Trophoblast cell (in vitro differentiated cells and primary cell): ENCODE data around the gene KRTAP19-5.
"Not testable (repeated sequence)": the region's sequence is repeated elsewhere in the genome, so short reads cannot be mapped to it uniquely, and the experiment has no call there.

Experiments used
- DNase-seq, 2 donors: peaks; one replicate each; pipeline ENCODE4 v3.0.0-alpha.2; 2016
- H2AFZ ChIP-seq: 2 replicates; pipeline ENCODE4 v1.6.1; 2013; ENCODE audit warnings: low read length, moderate library complexity, mild to moderate bottlenecking; ENCODE audit not compliant: insufficient read depth, poor library complexity
- H2AK5ac ChIP-seq: 2 replicates; pipeline ENCODE4 v1.6.1; 2013; ENCODE audit warnings: mild to moderate bottlenecking, low read length
- H2BK120ac ChIP-seq: 2 replicates; pipeline ENCODE4 v1.6.1; 2013; ENCODE audit warnings: low read length, mild to moderate bottlenecking, moderate library complexity; ENCODE audit not compliant: insufficient read depth, poor library complexity
- H2BK12ac ChIP-seq: 2 replicates; pipeline ENCODE4 v1.6.1; 2013; ENCODE audit warnings: mild to moderate bottlenecking, low read length, moderate library complexity
- H2BK5ac ChIP-seq: 2 replicates; pipeline ENCODE4 v1.6.1; 2013; ENCODE audit warnings: low read length, low read depth, moderate library complexity, mild to moderate bottlenecking; ENCODE audit not compliant: poor library complexity
- H3K14ac ChIP-seq: 2 replicates; pipeline ENCODE4 v1.6.1; 2013; ENCODE audit warnings: mild to moderate bottlenecking, low read length
- H3K18ac ChIP-seq: 2 replicates; pipeline ENCODE4 v1.6.1; 2013; ENCODE audit warnings: mild to moderate bottlenecking, low read length
- H3K23ac ChIP-seq: 2 replicates; pipeline ENCODE4 v1.6.1; 2013; ENCODE audit warnings: low read length
- H3K27ac ChIP-seq: 2 replicates; pipeline ENCODE4 v1.5.1; 2013; ENCODE audit warnings: low read depth, mild to moderate bottlenecking, inconsistent platforms, low read length, moderate library complexity
- H3K27me3 ChIP-seq: 2 replicates; pipeline ENCODE4 v1.6.1; 2013; ENCODE audit warnings: inconsistent platforms, mild to moderate bottlenecking, low read length, moderate library complexity; ENCODE audit not compliant: insufficient read depth
- H3K36me3 ChIP-seq, 2 experiments: 1 replicate in 1 of 2; 2 replicates in 1 of 2; pipeline ENCODE4 v1.6.1; 2013; ENCODE audit warnings: low read length in 2 of 2, mild to moderate bottlenecking in 2 of 2, moderate library complexity in 1 of 2; ENCODE audit not compliant: insufficient read depth in 2 of 2, control insufficient read depth in 1 of 2
- H3K4ac ChIP-seq: 2 replicates; pipeline ENCODE4 v1.6.1; 2013; ENCODE audit warnings: low read depth, mild to moderate bottlenecking, low read length, moderate library complexity
- H3K4me1 ChIP-seq, 2 experiments: 1 replicate in 1 of 2; 2 replicates in 1 of 2; pipeline ENCODE4 v1.6.1; 2013; ENCODE audit warnings: low read length in 2 of 2, mild to moderate bottlenecking in 2 of 2, moderate library complexity in 1 of 2; ENCODE audit not compliant: insufficient read depth in 2 of 2, control insufficient read depth in 1 of 2
- H3K4me2 ChIP-seq: 2 replicates; pipeline ENCODE4 v1.6.1; 2013; ENCODE audit warnings: inconsistent platforms, mild to moderate bottlenecking, low read length, moderate library complexity
- H3K4me3 ChIP-seq: 2 replicates; pipeline ENCODE4 v1.5.1; 2013; ENCODE audit warnings: mild to moderate bottlenecking, low read depth, low read length, inconsistent platforms
- H3K79me1 ChIP-seq: one replicate; pipeline ENCODE4 v1.6.1; 2013; ENCODE audit warnings: low read length
- H3K79me2 ChIP-seq: 2 replicates; pipeline ENCODE4 v1.6.1; 2013; ENCODE audit warnings: low read length, mild to moderate bottlenecking; ENCODE audit not compliant: control insufficient read depth, insufficient read depth, poor library complexity
- H3K9ac ChIP-seq: 2 replicates; pipeline ENCODE4 v1.6.1; 2013; ENCODE audit warnings: mild to moderate bottlenecking, low read length
- H3K9me3 ChIP-seq: 2 replicates; pipeline ENCODE4 v1.6.1; 2013; ENCODE audit warnings: low read depth, mild to moderate bottlenecking, control low read depth, inconsistent platforms, low read length; ENCODE audit not compliant: insufficient read depth
- H4K12ac ChIP-seq: 2 replicates; pipeline ENCODE4 v1.6.1; 2013; ENCODE audit warnings: low read depth, mild to moderate bottlenecking, low read length, moderate library complexity
- H4K8ac ChIP-seq: 2 replicates; pipeline ENCODE4 v1.6.1; 2013; ENCODE audit warnings: low read depth, mild to moderate bottlenecking, low read length, moderate library complexity
- H4K91ac ChIP-seq: one replicate; pipeline ENCODE4 v1.6.1; 2013; ENCODE audit warnings: low read depth, mild to moderate bottlenecking, low read length, moderate library complexity
- WGBS: extraction: QIAGEN DNeasy Blood & Tissue Kit; methylation state at CpG from one replicate; pipeline ENCODE4 v1.1.7; 2013; ENCODE audit warnings: missing lambda C conversion rate; ENCODE audit not compliant: insufficient read length, insufficient coverage; ENCODE audit errors: extremely low coverage; 5-methylcytosine and 5-hydroxymethylcytosine counted together

KRTAP19-5 gene

DNA sequence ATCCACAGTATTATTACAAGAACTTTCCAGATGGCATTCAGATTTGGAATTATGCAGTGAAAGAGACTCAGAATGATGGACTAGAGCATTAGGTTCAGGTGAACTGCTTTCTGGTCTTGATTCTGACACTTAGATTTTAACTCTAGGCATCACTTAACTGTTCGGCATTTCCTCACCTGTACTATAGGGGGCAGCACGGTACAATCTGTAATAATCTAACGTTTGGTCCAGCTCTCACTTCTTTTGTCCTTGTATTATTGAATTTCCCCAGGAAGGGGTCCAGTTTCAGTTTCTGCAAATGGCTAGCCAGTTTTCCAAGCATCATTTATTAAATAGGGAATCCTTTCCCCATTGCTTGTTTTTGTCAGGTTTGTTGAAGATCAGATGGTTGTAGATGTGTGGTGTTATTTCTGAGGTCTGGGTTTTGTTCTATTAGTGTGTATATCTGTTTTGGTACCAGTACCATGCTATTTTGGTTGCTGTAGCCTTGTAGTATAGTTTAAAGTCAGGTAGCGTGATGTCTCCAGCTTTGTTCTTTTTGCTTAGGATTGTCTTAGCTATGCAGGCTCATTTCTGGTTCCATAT is 3.8 kb upstream of the KRTAP19-5 start:
- WGBS = no CpG with 5 or more reads among the region's 4 CpGs
- H4K12ac ChIP-seq, H3K18ac ChIP-seq, H3K4me1 ChIP-seq, H4K91ac ChIP-seq, H3K4ac ChIP-seq, H2AK5ac ChIP-seq, H3K79me1 ChIP-seq, H2BK5ac ChIP-seq, H3K27ac ChIP-seq, H3K9me3 ChIP-seq, H2AFZ ChIP-seq, H2BK12ac ChIP-seq, H4K8ac ChIP-seq, H3K36me3 ChIP-seq, H3K4me2 ChIP-seq, H3K27me3 ChIP-seq, H3K4me3 ChIP-seq, H3K23ac ChIP-seq, H3K79me2 ChIP-seq, H3K9ac ChIP-seq, H3K14ac ChIP-seq, H2BK120ac ChIP-seq: not testable (repeated sequence)
- peak in 1 of 2 donors; percentile 24 for DNase-seq

DNA sequence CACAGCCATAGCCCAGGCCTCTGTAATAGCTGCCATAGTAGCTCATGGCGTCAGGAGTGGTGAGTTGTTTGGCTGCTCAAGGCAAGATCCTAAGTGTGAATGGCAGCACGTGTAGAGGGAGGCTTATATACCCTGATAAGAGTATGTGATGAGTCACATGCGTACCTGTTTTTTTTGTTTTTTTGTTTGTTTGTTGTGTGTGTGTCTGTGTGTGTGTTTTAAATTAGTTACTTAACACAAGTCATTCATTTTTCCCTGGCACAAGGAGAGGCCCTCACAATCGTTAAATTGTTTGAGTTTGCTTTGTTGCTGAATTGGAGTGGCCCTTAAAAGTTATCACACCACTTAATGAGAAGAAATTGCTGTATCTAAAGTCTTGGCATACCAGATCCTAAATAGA is 4.9 kb downstream of the KRTAP19-5 start, which contains the start of gene KRTAP19-4:
Gene KRTAP19-4, minus strand, starts transcription at position 101 of the 400 bp plus-strand sequence. Its CDS starts 55 bp downstream, at position 46.
- Histone ChIP-seq H2BK120ac (no peak within 1 kb of the TSS), H3K4me2 (no peak within 1 kb of the TSS), H3K4me3 (no peak within 1 kb of the TSS), H3K9me3 (peaks cover 4% of the 10 kb centered on the region), H3K23ac (no peak within 1 kb of the TSS), H2BK12ac (no peak within 1 kb of the TSS), H2AK5ac (no peak within 1 kb of the TSS), H2AFZ (no peak within 1 kb of the TSS), H4K91ac (no peak within 1 kb of the TSS), H3K18ac (no peak within 1 kb of the TSS), H3K14ac (no peak within 1 kb of the TSS), H3K27me3 (no peaks in the 10 kb centered on the region), H3K79me2 (no peaks in the 10 kb centered on the region), H3K79me1 (no peaks in the 10 kb centered on the region), H3K4me1 (no peaks in the 10 kb centered on the region), H3K27ac (no peak within 1 kb of the TSS), H3K4ac (no peak within 1 kb of the TSS), H4K8ac (no peak within 1 kb of the TSS), H3K36me3 (no peaks in the 10 kb centered on the region), H4K12ac (no peak within 1 kb of the TSS), H2BK5ac (no peak within 1 kb of the TSS), H3K9ac (no peak within 1 kb of the TSS)
- no peak for DNase-seq
- WGBS = no CpG with 5 or more reads among the region's 4 CpGs

DNA sequence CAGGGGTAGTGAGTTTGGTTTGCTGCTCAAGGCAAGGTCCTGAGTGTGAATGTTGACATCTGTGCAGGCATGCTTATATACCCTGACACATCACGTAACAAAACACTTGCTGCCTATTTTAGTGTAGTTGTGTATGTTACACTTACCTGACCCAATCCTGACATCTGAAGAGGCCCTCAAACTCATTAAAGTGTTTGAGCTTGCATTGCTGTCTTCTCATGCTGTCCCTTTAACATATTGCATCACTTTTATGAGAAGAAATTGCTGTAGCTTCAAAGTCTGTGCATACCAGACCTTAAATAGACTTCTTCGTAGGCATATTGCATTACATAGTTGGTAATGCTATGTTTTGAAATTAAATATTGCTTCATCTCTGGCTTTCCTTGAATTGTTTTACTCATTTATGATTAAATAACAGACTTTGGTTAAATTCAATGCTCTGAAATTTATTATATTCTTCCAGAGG is 9.9 kb downstream of the KRTAP19-5 start, which contains the start of gene KRTAP19-3:
Gene KRTAP19-3, minus strand, starts transcription at position 51 of the 466 bp plus-strand sequence. CDS start 56 bp downstream, outside the sequence.
- H3K79me2 ChIP-seq = no peaks in the 10 kb centered on the region
- H2BK12ac ChIP-seq = no peak within 1 kb of the TSS
- no peak for DNase-seq
- no peak within 1 kb of the TSS for H4K91ac ChIP-seq
- H3K14ac ChIP-seq = no peak within 1 kb of the TSS
- H3K9ac ChIP-seq = no peak within 1 kb of the TSS
- no peaks in the 10 kb centered on the region for H3K36me3 ChIP-seq
- no peak within 1 kb of the TSS for H2AFZ ChIP-seq
- no peak within 1 kb of the TSS for H3K4me3 ChIP-seq
- no peak within 1 kb of the TSS for H4K8ac ChIP-seq
- no peaks in the 10 kb centered on the region for H3K27me3 ChIP-seq
- no peak within 1 kb of the TSS for H3K4ac ChIP-seq
- H3K9me3 ChIP-seq = peaks cover 5% of the 10 kb centered on the region
- H3K4me2 ChIP-seq = no peak within 1 kb of the TSS
- no peak within 1 kb of the TSS for H3K27ac ChIP-seq
- no peaks in the 10 kb centered on the region for H3K79me1 ChIP-seq
- no peak within 1 kb of the TSS for H3K18ac ChIP-seq
- no peak within 1 kb of the TSS for H3K23ac ChIP-seq
- H2AK5ac ChIP-seq = no peak within 1 kb of the TSS
- no peak within 1 kb of the TSS for H2BK120ac ChIP-seq
- H2BK5ac ChIP-seq = no peak within 1 kb of the TSS
- WGBS = no CpG with 5 or more reads among the region's 2 CpGs
- no peak within 1 kb of the TSS for H4K12ac ChIP-seq
- no peaks in the 10 kb centered on the region for H3K4me1 ChIP-seq

DNA sequence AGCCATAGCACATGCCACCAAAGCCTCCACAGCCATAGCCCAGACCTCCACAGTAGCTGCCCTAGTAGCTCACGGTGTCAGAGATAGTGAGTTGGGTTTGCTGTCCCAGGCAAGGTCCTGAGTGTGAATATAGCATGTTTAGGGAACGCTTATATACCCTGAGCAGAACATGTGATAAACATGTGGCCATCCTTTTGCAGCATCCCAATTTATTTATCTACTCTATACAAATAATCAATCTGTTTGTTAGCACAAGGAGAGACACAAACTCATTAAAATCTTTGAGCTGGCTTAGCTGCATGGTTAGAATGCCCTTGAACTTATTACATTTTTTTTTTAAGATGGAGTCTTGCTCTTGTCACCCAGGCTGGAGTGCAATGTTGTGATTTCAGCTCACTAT is 14.6 kb downstream of the KRTAP19-5 start, which contains the start of gene KRTAP19-2:
Gene KRTAP19-2, minus strand, starts transcription at position 101 of the 400 bp plus-strand sequence. Its CDS starts 88 bp downstream, at position 13.
- Histone ChIP-seq H3K14ac (no peak within 1 kb of the TSS), H3K4ac (no peak within 1 kb of the TSS), H3K4me1 (no peaks in the 10 kb centered on the region), H2AK5ac (no peak within 1 kb of the TSS), H3K9me3 (peaks cover 7% of the 10 kb centered on the region), H3K79me1 (no peaks in the 10 kb centered on the region), H3K9ac (no peak within 1 kb of the TSS), H2BK120ac (no peak within 1 kb of the TSS), H4K12ac (no peak within 1 kb of the TSS), H4K91ac (no peak within 1 kb of the TSS), H3K27me3 (no peaks in the 10 kb centered on the region), H4K8ac (no peak within 1 kb of the TSS), H3K4me2 (no peak within 1 kb of the TSS), H3K36me3 (no peaks in the 10 kb centered on the region), H2BK12ac (no peak within 1 kb of the TSS), H3K4me3 (no peak within 1 kb of the TSS), H3K27ac (no peak within 1 kb of the TSS), H3K18ac (no peak within 1 kb of the TSS), H3K79me2 (no peaks in the 10 kb centered on the region), H2BK5ac (no peak within 1 kb of the TSS), H3K23ac (no peak within 1 kb of the TSS), H2AFZ (no peak within 1 kb of the TSS)
- DNase-seq = no peak
- WGBS = no CpG with 5 or more reads among the region's 2 CpGs
